Measurements from ENCODE around the gene NTNG1.

The NTNG1 gene

DNA sequence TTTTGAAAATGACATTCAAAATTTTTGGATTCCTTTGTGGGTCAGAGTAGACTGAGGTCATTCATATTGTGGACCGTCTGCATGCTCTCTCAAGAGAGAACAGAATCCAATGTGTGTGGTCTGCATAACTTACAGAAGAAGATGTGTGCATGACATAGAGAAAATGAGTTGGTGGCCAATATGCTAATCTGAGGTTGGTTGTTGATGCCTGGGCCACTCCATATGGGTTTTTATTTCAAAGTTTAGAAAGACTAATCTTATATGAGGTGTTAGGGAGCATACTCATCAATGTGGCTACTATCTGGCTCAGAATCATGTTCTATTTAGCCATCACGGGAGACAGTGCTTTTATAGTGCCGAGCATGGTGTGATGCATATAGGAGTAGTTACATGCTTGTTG is 18.2 kb downstream of the NTNG1 start:
- DNase-seq, result no peak
- TF ChIP-seq GATA1 (IDR thresholded peaks at IDR 0.05; ENCODE audit: low read depth, low read length) (no peak), POLR2A (IDR thresholded peaks at IDR 0.05; ENCODE audit: low read length) (no peak)

DNA sequence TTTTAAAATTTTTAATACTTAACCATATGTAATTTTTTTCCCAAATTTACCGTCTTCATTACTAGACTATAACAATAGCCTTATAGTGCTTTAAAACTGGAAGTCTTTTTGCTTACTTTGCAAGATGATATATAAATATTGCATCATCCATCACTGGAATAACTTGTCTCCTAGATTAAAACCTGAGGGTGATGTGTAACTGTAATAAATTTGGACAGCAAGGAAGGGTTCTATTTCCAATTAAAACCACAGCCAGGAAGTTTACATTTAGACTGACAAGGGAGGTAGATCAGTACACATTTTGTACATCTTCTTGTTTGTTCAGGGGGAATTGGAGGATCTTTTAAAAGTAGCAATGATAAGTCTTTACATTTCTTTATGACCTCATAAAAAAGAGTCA is 21.9 kb downstream of the NTNG1 start:
- no peak for DNase-seq
- TF ChIP-seq POLR2A (IDR thresholded peaks at IDR 0.05; ENCODE audit: low read length) (no peak), GATA1 (IDR thresholded peaks at IDR 0.05; ENCODE audit: low read depth, low read length) (no peak)

DNA sequence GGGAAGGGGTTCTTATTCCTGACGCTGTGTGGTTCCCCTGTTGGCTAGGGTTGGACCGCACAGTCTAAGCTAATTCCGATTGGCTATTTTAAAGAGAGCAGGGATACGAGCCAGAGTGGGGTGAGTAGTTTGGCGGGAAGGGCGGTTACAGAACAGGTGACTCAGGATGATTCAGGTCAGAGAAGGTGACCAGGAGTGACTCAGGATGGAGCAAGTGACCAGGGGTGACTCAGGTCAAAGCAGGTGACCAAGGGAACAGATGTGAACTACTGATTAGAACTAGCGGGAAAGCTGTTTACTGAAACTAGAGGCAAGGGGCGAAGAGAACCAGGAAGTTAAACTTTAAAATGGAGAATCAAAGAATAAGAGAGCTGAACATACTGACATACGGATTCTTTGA is 24.1 kb downstream of the NTNG1 start:
- DNase-seq, result peak in 1 of 2 experiments; percentile 4

DNA sequence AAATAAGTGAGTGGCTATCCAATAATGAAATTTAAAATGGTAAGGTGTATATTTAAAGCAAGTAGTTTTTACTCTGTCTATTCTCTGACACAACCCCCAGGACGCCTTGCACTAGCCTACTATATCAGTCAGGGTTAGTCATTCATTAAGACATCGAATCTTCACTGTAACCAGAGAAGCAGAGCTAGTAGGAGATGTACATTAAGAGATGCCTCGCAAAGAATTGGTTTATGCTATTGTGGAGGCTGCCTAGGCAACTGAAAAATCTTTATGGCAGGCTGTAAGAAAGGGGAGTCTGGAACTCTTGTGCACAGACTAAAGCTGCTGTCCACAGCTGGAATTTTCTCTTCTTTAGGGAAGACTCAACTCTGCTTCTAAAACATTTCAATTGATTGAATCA is 28.8 kb downstream of the NTNG1 start:
- DNase-seq, result no peak
- no peak for TF ChIP-seq POLR2A (IDR thresholded peaks at IDR 0.05; ENCODE audit: low read length)

DNA sequence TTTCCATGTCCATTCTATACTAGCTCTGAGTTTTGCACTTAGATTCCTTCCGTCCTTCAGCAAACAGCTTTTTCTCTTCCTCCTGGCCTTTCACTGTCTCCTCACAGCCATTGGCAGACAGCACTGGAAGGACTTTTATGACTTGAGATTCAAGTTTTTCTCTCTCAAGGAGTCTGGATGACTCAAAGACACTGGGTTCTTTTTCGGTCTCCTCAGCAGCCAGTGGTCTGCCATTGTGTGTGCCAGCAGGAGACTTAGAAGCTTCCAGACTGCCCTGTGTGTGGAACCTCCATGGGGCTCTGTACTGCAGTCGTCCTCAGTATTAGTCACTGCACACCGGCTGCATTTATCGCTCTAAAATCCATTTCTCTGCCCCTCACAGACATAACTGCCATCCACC is 30.5 kb downstream of the NTNG1 start:
- no peak for DNase-seq
- TF ChIP-seq POLR2A (IDR thresholded peaks at IDR 0.05; ENCODE audit: low read length) (no peak), GATA1 (IDR thresholded peaks at IDR 0.05; ENCODE audit: low read depth, low read length) (no peak)

DNA sequence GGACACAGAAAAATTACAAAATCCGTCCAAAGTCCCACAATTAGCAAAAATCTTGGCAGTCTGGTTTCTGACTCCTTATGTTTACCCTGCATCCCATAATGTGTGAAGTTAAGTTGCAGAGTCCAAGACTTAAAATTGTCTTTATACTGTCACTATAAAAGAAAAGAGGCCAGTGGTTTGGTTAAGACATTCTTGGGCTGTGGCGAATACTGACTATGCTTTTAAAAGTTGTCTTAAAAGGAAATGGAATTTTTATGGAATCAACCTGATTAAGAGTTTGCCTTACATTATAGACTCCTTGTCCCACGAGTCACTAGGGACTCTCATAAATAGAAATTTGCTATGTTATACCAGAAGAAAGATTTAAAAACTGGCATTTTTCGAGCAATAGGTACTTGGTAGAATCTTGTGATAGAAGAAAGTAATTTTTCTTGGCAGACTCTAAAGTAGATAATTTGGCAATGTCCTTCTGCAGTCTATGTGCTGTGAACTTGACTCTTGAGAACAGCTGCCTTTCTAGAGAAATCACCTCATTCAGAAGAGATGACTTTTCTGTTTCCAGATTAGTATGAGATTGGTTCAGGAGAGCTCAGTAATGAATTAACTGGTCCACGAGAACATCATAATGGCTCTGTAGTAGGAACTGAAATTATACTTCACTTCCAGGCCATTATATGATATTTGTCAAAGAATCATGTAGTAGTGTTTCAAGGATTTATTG is 31.8 kb downstream of the NTNG1 start:
- no peak for DNase-seq
- no peak for TF ChIP-seq GATA1 (IDR thresholded peaks at IDR 0.05; ENCODE audit: low read depth, low read length)
- no peak for TF ChIP-seq POLR2A (IDR thresholded peaks at IDR 0.05; ENCODE audit: low read length)

DNA sequence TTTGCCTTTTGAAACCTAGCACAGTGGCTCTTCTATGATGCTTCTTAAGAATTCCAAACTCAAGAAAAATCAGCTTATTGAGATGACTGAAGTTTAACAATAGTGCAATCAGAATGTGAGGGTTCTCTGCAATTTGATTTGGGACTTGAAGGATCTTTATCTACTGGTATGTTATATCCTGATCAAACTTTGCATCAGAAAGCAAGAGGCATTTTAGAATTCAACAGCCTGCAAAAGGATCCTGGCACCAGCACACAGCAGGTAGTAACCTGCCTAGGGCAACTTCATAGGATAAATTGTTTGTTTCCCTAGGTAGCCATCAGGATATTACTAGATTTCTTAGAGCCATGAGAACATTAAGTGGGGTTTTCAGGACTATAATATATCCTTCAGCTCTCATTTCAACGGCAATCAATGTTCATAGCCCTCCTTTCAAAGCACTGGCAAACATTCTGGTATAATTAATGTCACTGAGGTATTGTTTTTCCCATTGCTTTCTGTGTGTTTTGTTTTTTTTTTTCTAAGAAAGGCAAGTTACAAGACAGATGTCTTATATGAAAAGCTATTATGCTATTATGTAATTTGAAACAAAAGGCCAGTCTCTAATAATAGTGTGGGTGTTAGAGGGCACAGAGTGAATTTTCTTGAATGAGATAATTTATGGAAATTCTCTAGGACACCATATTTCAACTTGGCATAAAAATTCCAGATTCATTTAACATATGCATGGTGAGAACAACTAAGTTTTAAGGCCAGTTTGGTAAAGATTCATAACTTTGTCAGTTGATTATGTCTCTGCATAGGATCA is 34.5 kb downstream of the NTNG1 start:
- TF ChIP-seq POLR2A (IDR thresholded peaks at IDR 0.05; ENCODE audit: low read length) (no peak), GATA1 (IDR thresholded peaks at IDR 0.05; ENCODE audit: low read depth, low read length) (no peak)
- DNase-seq, result no peak

DNA sequence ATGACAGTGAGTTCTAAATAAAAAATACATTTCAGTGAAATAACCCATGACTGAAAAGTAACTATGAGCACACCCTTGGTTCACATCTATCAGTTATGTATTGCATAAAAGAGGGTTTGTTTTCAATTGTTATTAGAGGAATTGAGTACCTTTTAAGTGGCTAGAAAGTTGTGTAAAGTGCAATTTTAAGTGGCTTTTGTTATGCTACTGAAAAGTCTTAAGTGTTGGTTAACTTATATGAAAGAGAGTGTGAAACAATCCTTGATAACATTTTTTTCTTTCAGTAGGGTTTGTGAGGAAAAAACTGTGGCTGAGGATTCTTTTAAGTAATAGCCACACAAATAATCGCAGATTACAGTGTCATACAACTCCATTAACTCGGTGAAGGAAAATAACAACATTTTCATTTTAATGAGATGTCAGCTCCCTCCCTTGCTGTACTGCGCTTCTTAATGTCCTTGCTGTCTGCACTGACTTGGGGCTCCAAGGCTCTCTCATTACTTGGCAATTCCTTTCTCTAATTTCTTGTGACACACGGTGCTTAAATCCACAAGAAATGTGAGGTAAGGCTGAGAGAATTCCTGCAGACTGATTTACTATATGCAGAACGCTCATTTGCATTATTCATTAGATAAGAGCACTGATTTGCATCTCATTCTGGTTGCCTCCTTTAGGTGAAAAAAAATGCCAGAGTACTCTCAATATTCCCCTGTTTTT is 40.6 kb downstream of the NTNG1 start:
- TF ChIP-seq GATA1 (IDR thresholded peaks at IDR 0.05; ENCODE audit: low read depth, low read length) (no peak), POLR2A (IDR thresholded peaks at IDR 0.05; ENCODE audit: low read length) (no peak)
- DNase-seq, result no peak

DNA sequence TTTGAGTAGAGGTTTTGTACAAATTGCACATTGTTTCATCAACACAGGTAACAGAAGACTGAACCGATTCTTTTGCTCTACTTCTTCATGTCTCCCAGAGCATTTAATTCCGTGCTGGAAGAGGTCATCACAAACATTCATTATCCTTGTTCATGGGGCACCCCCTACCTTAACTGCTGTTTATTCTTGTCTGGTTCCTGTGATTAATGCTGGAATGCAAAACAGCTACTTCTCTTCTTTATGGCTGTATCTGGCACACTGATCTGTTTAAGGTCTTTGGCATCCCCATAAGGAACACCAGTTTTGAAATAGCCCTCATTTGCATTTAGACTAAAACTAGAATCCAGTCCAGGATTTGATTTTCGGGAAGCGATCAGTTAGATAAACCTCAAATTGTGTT is 42.2 kb downstream of the NTNG1 start:
- TF ChIP-seq GATA1 (IDR thresholded peaks at IDR 0.05; ENCODE audit: low read depth, low read length) (no peak), POLR2A (IDR thresholded peaks at IDR 0.05; ENCODE audit: low read length) (no peak)
- no peak for DNase-seq

DNA sequence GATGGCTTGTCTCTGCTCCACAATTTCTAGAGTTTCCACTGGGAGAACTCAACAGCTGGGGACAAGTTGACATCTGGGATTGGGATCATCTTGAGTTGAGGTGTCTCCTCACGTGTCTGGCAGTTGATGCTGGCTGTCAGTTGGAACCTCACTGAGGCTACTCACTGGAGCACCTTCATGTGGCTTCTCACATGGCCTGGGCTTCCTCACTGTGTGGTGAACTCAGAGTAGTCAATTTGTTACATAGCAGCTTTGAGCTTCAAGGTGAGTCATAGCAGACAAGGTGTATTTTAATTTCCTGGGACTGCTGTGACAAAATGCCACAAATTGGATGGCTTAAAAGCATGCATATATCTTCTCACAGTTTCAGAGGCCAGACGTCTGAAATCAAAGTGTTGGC is 44.0 kb downstream of the NTNG1 start:
- no peak for DNase-seq
- TF ChIP-seq GATA1 (IDR thresholded peaks at IDR 0.05; ENCODE audit: low read depth, low read length) (no peak), POLR2A (IDR thresholded peaks at IDR 0.05; ENCODE audit: low read length) (no peak)

DNA sequence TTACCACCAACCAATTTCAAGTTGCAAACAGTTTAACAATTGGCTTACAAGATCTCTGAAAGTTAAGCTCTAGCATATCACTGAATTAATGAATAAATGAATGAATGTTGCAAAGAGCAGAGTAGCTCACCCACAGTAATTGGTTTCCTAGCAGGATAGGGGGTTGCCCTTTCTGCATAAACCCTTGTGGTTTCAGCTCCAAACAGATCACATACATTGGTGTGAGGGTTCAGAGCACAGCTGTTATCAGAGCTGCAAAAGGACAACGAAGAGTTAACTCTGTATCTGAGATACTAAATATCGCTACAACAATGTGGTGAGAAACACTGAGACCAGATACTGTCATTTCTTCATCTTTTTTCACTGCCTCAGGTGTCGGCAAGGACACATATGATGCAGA is 46.6 kb downstream of the NTNG1 start:
- no peak for DNase-seq
- TF ChIP-seq POLR2A (IDR thresholded peaks at IDR 0.05; ENCODE audit: low read length) (no peak), GATA1 (IDR thresholded peaks at IDR 0.05; ENCODE audit: low read depth, low read length) (no peak)

DNA sequence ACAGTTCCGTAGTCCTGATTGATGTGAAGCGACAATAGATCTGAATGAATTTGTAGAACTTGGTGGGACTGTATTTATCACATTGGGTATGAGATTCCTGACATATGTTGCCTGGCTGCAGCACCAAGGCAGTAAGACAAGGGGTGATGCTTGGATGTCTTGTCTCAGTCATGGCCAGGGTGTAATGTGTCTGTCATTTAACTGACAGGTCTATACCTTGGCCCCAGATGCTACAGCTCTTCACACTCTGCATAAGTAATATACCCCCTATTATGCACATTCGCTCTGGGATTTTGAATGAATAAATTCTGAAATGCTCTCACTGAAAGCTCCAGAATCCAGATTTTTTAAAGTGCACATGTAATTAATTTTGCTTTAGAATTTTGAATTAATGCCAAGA is 47.3 kb downstream of the NTNG1 start:
- DNase-seq, result no peak
- no peak for TF ChIP-seq GATA1 (IDR thresholded peaks at IDR 0.05; ENCODE audit: low read depth, low read length)
- TF ChIP-seq POLR2A (IDR thresholded peaks at IDR 0.05; ENCODE audit: low read length), result no peak

DNA sequence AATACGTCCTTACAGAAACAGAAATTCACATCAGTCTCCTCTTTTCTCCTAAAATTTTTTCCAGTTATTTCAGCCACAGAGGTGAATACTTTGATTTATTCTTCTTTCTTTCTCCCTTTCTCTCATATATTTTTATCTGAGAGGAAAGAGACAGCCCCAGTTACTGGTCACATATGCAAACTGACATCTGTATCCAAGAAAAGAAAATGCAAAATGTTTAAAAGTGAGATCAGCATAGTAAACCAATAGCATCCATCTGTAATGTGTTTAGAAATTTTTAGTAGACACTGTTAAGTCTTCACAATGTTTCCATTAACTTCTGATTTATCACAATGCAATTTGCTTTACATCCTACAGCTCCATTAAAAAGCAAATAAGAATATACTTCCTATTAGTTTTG is 53.5 kb downstream of the NTNG1 start:
- TF ChIP-seq GATA1 (IDR thresholded peaks at IDR 0.05; ENCODE audit: low read depth, low read length), result no peak
- no peak for TF ChIP-seq POLR2A (IDR thresholded peaks at IDR 0.05; ENCODE audit: low read length)
- DNase-seq, result no peak

DNA sequence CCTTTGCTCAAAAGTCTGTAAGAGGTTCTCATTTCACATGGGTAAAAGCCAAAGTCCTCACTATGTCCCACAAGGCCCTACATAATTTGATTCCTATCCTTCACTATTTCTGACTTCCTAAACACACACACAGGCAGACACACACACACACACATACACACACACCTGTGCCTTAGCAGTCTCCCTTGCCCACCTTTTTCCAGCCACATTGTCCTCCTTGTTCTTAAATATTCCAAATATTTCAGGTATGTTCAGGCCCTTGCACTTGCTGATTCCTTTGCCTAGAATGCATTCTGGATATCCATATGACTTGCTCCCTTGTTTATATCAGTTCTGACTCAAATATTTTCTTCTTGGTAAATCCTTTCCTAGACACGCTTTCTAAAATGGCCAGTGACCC is 54.6 kb downstream of the NTNG1 start:
- no peak for TF ChIP-seq POLR2A (IDR thresholded peaks at IDR 0.05; ENCODE audit: low read length)
- no peak for TF ChIP-seq GATA1 (IDR thresholded peaks at IDR 0.05; ENCODE audit: low read depth, low read length)

More for the DNA sequence above, 54.6 kb downstream of the NTNG1 start:
- no peak for DNase-seq

All from erythroblast (primary cell).